SH-SY5Y (cell line): Measurements from ENCODE around the gene TMC4.

Experiments
- GATA2 ChIP-seq: IDR thresholded peaks from 2 replicates; pipeline ENCODE4 v1.6.1; 2011; ENCODE audit warnings: mild to moderate bottlenecking, low read depth, low read length
- GATA3 ChIP-seq: IDR thresholded peaks from 2 replicates; pipeline ENCODE4 v1.6.1; 2011; ENCODE audit warnings: low read depth, mild to moderate bottlenecking, low read length, moderate library complexity

TMC4 gene

GRCh38 chr19:54114340-54115108, 58.4 kb downstream of the TMC4 start:
- TF ChIP-seq GATA2 (no peak), GATA3 (no peak)
